Spleen (tissue), 11 donors: Measurements from ENCODE around the gene SPNS2. TPM values are rescaled to one million over a fixed set of nuclear protein-coding genes. Genes with fewer than 3 reads are reported as not detected.

Source experiments
- DNase-seq: peaks from one replicate; pipeline ENCODE4 v3.0.0-alpha.2; 2020
- H3K27ac ChIP-seq, 8 donors: fragments of 200-600 bp; sonication (generic) in 7 of 8; 1 replicate in 4 of 8; 2 replicates in 4 of 8; pipeline versions ENCODE4 v1.5.0 to v1.8.0; 2016 to 2021; ENCODE audit warnings: inconsistent platforms in 4 of 8, mild to moderate bottlenecking in 4 of 8, moderate library complexity in 1 of 8
- H3K27me3 ChIP-seq, 7 donors: fragments of 200-600 bp; sonication (generic) in 6 of 7; replicated peaks in 1 of 7; 1 replicate in 4 of 7; 2 replicates in 3 of 7; pipeline versions ENCODE4 v1.5.0 to v1.8.0; 2016 to 2021; ENCODE audit warnings: inconsistent platforms in 3 of 7, mild to moderate bottlenecking in 1 of 7
- H3K36me3 ChIP-seq, 6 donors: fragments of 200-600 bp; sonication (generic) in 5 of 6; 1 replicate in 4 of 6; 2 replicates in 2 of 6; pipeline versions ENCODE4 v1.5.0 to v1.8.0; 2016 to 2021; ENCODE audit warnings: inconsistent platforms in 2 of 6
- H3K4me1 ChIP-seq, 6 donors: fragments of 200-600 bp; sonication (generic) in 5 of 6; 1 replicate in 3 of 6; 2 replicates in 3 of 6; pipeline versions ENCODE4 v1.5.0 to v1.8.0; 2016 to 2021; ENCODE audit warnings: inconsistent platforms in 3 of 6
- H3K4me3 ChIP-seq, 8 donors: fragments of 200-600 bp; sonication (generic) in 7 of 8; 1 replicate in 4 of 8; 2 replicates in 4 of 8; pipeline versions ENCODE4 v1.5.0 to v1.8.0; 2016 to 2021; ENCODE audit warnings: inconsistent platforms in 4 of 8, mild to moderate bottlenecking in 4 of 8, moderate library complexity in 2 of 8
- H3K9me3 ChIP-seq, 8 donors: fragments of 200-600 bp; sonication (generic) in 7 of 8; 1 replicate in 4 of 8; 2 replicates in 4 of 8; pipeline versions ENCODE4 v1.5.0 to v1.8.0; 2016 to 2021; ENCODE audit warnings: inconsistent platforms in 4 of 8
- POLR2A ChIP-seq, 3 donors: fragments of 450-650 bp; IDR thresholded peaks; one replicate each; pipeline ENCODE4 v1.5.1; 2017; ENCODE audit warnings: antibody characterized with exemption in 3 of 3, mild to moderate bottlenecking in 1 of 3
- POLR2AphosphoS5 ChIP-seq, 3 donors: sonication (generic); formaldehyde crosslinking; IDR thresholded peaks; one replicate each; pipeline ENCODE4 v1.5.1; 2017; ENCODE audit warnings: antibody characterized with exemption in 3 of 3
- WGBS, 5 donors: extraction: QIAGEN DNeasy Blood & Tissue Kit in 3 of 5; methylation state at CpG; one replicate each; pipeline versions ENCODE4 v1.1.5 to v1.1.7; 2013 to 2018; 5-methylcytosine and 5-hydroxymethylcytosine counted together
- intact Hi-C: fragments of 100-400 bp; cut with DNase I; formaldehyde crosslinking; loops from one replicate; pipeline ENCODE4 v1.15.0; 2023; ENCODE audit warnings: low total_unique reads
- polyA plus RNA-seq, 3 donors: library from polyadenylated mRNA; stranded (reverse); fragments of 200-250 nt; gene quantifications; one replicate each; pipeline ENCODE4 v1.2.1, GENCODE V29; 2013
- total RNA-seq, 7 donors: library from RNA; depleted of rRNA in 3 of 7; stranded (reverse); fragments of >200 nt in 3 of 7; fragmentation: NEBNext Ultra II Directional in 4 of 7; extraction: Animal tissue kit (Norgen Biotek cat#: 25700) in 4 of 7; gene quantifications; one replicate each; pipeline versions ENCODE4 v1.1.0 to v1.2.1, GENCODE V29; 2016 to 2021
- TF ChIP-seq, protein P1 (sequence below), 11 experiments: fragments of 200-600 bp in 7 of 11; fragments of 450-650 bp in 4 of 11; sonication (generic) in 4 of 11; IDR thresholded peaks in 8 of 11; conservative IDR thresholded peaks in 3 of 11; 1 replicate in 7 of 11; 2 replicates in 4 of 11; pipeline versions ENCODE4 v1.4.0 to v1.8.0; 2016 to 2021; ENCODE audit warnings: antibody characterized with exemption in 11 of 11, inconsistent platforms in 4 of 11, mild to moderate bottlenecking in 1 of 11
- donor health status: healthy with polysubstance abuse.
- donor health status: DM: no; HTN: no; CAD: no; lungs with moderate emphysema.
- donor health status: DM: no; HTN: no; CAD: no.
- donor health status: Bipolar disorder and iron deficiency.
- donor health status: healthy.
- donor health status: DM: no; HTN: no; CAD: no.
- donor health status: DM: yes; HTN: yes; CAD: no.

The SPNS2 gene
- total and polyA plus RNA-seq, 10 donors = 8.1 to 53.5 (median 22.9) TPM

DNA sequence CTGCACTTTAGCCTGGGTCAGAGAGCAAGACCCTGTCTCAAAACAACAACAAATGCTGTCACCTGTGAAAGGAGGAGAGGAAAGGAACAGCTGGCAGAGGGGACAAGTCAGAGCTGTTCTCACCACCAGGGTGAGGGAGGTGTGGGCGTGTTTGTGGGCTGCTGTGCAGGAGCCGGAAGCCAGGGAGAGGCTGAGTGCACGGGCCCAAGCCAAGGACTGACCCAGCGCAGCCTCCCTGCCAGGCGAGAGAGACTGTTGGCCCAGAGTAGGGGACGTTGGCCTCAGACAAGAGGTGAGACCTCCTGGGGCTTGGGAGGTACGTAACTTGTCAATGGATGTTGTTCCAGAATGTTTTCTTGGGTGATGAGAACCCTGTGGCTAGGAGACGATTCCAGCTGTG lies 10.7 kb downstream of the SPNS2 start:
- WGBS, 5 donors = 13 to 29% (median 21%) methylated on average over 6 to 8 of the region's 8 CpGs

DNA sequence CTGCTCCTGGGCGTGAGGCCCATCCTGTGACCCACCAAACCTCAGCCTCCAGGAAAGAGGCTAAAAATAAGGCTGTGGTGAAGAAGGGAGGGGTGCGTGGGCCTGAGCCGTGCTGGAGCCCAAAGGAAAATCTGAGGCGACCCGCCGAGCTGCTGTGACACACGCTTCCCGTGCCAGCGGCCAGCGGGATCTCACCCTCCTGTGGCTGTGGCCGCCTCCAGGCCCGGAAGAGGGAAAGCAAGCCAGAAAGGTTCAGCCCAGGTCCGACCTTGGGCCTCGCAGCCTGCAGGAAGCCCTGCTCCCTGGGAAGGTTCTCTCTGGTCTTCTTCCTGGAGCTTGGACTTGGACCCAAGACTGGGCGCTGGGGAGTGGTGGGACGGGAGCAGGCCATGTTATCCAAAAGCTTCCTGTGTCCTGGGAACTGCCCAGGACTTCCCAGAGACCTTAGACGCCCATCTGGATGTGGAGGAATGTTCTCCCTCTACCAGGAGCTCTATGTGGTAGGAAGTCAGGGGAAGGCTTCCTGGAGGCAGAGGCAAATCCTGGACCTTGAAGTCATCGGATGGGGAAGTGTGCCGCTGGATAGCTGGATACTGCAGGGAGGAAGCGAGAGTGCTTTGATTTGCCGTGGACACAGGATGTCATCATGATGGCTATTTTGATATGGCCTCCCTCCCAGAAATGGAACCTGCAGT lies 11.4 kb downstream of the SPNS2 start:
- Histone ChIP-seq H3K36me3 (no peaks in the 10 kb centered on the region), H3K4me3 (no peak overlapping the region), H3K4me1 (peaks cover 33 to 90% (median 66%) of the 10 kb centered on the region in 6 donors), H3K9me3 (no peaks in the 10 kb centered on the region), H3K27ac (peak overlapping the region; percentile 18 to 86 (median 76)), H3K27me3 (peaks cover 0 to 33% (median 0%) of the 10 kb centered on the region in 7 donors)
- intact Hi-C loops = no loop called here
- TF ChIP-seq POLR2AphosphoS5 (IDR thresholded peaks at IDR 0.05) = peak; percentile 56 to 80 (median 69)
- no peak for TF ChIP-seq POLR2A (IDR thresholded peaks at IDR 0.05)
- TF ChIP-seq, protein P1, sequence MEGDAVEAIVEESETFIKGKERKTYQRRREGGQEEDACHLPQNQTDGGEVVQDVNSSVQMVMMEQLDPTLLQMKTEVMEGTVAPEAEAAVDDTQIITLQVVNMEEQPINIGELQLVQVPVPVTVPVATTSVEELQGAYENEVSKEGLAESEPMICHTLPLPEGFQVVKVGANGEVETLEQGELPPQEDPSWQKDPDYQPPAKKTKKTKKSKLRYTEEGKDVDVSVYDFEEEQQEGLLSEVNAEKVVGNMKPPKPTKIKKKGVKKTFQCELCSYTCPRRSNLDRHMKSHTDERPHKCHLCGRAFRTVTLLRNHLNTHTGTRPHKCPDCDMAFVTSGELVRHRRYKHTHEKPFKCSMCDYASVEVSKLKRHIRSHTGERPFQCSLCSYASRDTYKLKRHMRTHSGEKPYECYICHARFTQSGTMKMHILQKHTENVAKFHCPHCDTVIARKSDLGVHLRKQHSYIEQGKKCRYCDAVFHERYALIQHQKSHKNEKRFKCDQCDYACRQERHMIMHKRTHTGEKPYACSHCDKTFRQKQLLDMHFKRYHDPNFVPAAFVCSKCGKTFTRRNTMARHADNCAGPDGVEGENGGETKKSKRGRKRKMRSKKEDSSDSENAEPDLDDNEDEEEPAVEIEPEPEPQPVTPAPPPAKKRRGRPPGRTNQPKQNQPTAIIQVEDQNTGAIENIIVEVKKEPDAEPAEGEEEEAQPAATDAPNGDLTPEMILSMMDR (IDR thresholded peaks at IDR 0.05 in 8 of 11, conservative IDR thresholded peaks at IDR 0.05 in 3 of 11) = no peak
- WGBS, 5 donors = 34 to 50% (median 48%) methylated on average over 18 to 21 of the region's 21 CpGs
- DNase-seq = peak; percentile 86

More for the DNA sequence above, 10.7 kb downstream of the SPNS2 start:
- Histone ChIP-seq H3K27me3 (peaks cover 0 to 40% (median 0%) of the 10 kb centered on the region in 7 donors), H3K4me3 (no peak overlapping the region), H3K27ac (peak overlapping the region; percentile 18 to 86 (median 76)), H3K9me3 (no peaks in the 10 kb centered on the region), H3K4me1 (peaks cover 36 to 97% (median 72%) of the 10 kb centered on the region in 6 donors), H3K36me3 (no peaks in the 10 kb centered on the region)
- intact Hi-C loops = no loop called here
- TF ChIP-seq POLR2AphosphoS5 (IDR thresholded peaks at IDR 0.05) = peak in 2 of 3 donors; percentile 2 to 4
- no peak for TF ChIP-seq POLR2A (IDR thresholded peaks at IDR 0.05)
- TF ChIP-seq, protein P1 (IDR thresholded peaks at IDR 0.05 in 8 of 11, conservative IDR thresholded peaks at IDR 0.05 in 3 of 11) = peak in 5 of 11 experiments; percentile 10 to 43 (median 25)
- DNase-seq = peak; percentile 85

DNA sequence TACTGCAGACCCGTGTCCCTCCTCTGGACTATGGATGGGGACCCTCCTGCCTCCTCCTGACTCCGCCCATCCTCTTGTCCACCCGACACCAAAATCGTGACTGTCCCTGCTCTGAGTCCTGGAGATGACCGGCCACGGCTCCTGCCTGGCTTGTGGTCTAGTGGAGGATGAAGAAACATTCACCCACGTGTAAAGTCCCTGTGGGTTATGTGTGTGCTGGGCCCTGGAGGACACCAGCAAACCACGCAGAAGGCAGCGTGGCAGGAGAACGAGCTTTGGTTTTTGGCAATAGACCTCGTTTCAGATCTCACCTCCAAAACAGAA lies 11.9 kb downstream of the SPNS2 start:
- Histone ChIP-seq H3K36me3 (no peaks in the 10 kb centered on the region), H3K27ac (peak overlapping the region; percentile 18 to 86 (median 76)), H3K4me1 (peaks cover 29 to 85% (median 64%) of the 10 kb centered on the region in 6 donors), H3K27me3 (peaks cover 0 to 28% (median 0%) of the 10 kb centered on the region in 7 donors), H3K4me3 (no peak overlapping the region), H3K9me3 (no peaks in the 10 kb centered on the region)
- peak; percentile 60 for DNase-seq
- TF ChIP-seq POLR2A (IDR thresholded peaks at IDR 0.05) (no peak), POLR2AphosphoS5 (IDR thresholded peaks at IDR 0.05) (no peak)
- TF ChIP-seq, protein P1 (IDR thresholded peaks at IDR 0.05 in 8 of 11, conservative IDR thresholded peaks at IDR 0.05 in 3 of 11) = no peak
- intact Hi-C loops = no loop called here
- WGBS, 5 donors = 42 to 65% (median 47%) methylated on average over 7 to 11 of the region's 11 CpGs

DNA sequence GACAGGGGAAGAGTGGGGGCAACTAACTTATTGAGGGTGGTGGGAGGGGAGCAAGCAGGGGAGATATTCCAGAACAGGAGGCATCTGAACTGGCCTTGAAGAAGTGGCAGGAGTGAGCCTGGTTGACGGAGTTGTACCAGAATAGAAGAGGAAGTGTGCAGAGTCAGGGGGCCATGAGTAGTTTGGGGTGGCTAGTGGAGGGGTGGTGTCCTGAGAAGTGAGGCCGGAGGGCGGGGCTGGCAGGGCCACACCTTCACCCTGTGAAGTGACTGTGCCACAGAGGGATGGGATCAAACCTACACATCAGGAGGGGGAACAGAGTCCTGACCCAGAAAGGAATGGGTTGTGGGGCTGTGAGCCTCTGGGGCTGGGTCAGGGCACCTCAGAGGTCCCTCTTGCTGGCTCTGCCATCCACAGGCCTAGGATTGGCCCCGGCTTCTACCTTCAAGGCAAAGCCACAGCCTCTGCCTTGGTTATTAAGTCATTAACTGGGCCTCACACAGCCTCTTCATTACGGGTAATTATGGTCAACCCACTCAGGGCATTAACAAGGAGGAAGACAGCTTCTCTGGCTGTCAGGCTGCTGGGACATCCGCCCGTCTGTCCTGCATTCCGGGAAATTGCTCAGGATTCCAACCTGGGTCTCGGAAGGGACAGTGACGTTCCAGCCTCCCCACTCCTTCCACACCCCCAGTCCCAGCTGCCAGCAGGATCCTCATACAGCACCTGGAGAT lies 12.7 kb downstream of the SPNS2 start:
- peak overlapping the region in 7 of 8 donors; percentile 18 to 86 (median 77) for H3K27ac ChIP-seq
- H3K4me1 ChIP-seq = peaks cover 22 to 80% (median 61%) of the 10 kb centered on the region in 6 donors
- no peaks in the 10 kb centered on the region for H3K9me3 ChIP-seq
- no peaks in the 10 kb centered on the region for H3K36me3 ChIP-seq
- 74 to 80% (median 76%) methylated on average over 10 of the region's 10 CpGs for WGBS, 5 donors
- no peak overlapping the region for H3K4me3 ChIP-seq
- DNase-seq = peak; percentile 56
- H3K27me3 ChIP-seq = peaks cover 0 to 20% (median 0%) of the 10 kb centered on the region in 7 donors
- no peak for TF ChIP-seq POLR2A (IDR thresholded peaks at IDR 0.05)
- TF ChIP-seq POLR2AphosphoS5 (IDR thresholded peaks at IDR 0.05) = no peak
- TF ChIP-seq, protein P1 (IDR thresholded peaks at IDR 0.05 in 8 of 11, conservative IDR thresholded peaks at IDR 0.05 in 3 of 11) = no peak
- intact Hi-C loops = no loop called here
